BJ (cell line): ENCODE measurements around the gene CAPG. TPM values are rescaled to one million over a fixed set of nuclear protein-coding genes. Genes with fewer than 3 reads are reported as not detected.

ENCODE experiments used
- CTCF ChIA-PET: fragments of 350-600 bp; formaldehyde crosslinking; extraction: SDS; loops from one replicate; lab custom pipeline; 2021; ENCODE audit warnings: antibody characterized with exemption, inconsistent platforms; lab: Yijun Ruan, JAX
- POLR2A ChIA-PET: fragments of 300-600 bp; sonication (Branson Sonifier 250); formaldehyde crosslinking; extraction: SDS; loops from one replicate; lab custom pipeline; 2021; ENCODE audit warnings: antibody characterized with exemption; lab: Charles Lee
- DNase-seq: peaks from one replicate; pipeline ENCODE4 v3.0.0-alpha.2; 2011; ENCODE audit warnings: low read depth
- H3K27me3 ChIP-seq: 2 replicates; pipeline ENCODE4 v1.6.0; 2011; ENCODE audit warnings: low read length; ENCODE audit not compliant: control insufficient read depth, insufficient read depth
- H3K36me3 ChIP-seq: 2 replicates; pipeline ENCODE4 v1.5.1; 2011; ENCODE audit warnings: low read length; ENCODE audit not compliant: control insufficient read depth, insufficient read depth
- H3K4me3 ChIP-seq: 2 replicates; pipeline ENCODE4 v1.5.1; 2011; ENCODE audit warnings: low read depth, mild to moderate bottlenecking, control low read depth, low read length
- polyA plus RNA-seq: library from polyadenylated mRNA; depleted of rRNA; stranded (reverse); fragments of >200 nt; gene quantifications from 2 replicates; pipeline ENCODE4 v1.2.3, GENCODE V29; 2011
- TF ChIP-seq, protein P1 (sequence below): IDR thresholded peaks from 2 replicates; pipeline ENCODE4 v1.5.1; 2011; ENCODE audit warnings: low read depth, mild to moderate bottlenecking, control low read depth, inconsistent platforms, low read length, moderate library complexity; ENCODE audit not compliant: insufficient read depth

The CAPG gene
- polyA plus RNA-seq, 1 experiment = 135 TPM

GRCh38 chr2:85435981-85436835 lies 26.0 kb upstream of the CAPG start:
- ChIA-PET CTCF (no interaction called here), POLR2A (interaction anchor here (0.9 kb wide), 1 partner anchor 104 kb away, joined by 4 read pairs; no protein-coding TSS in a partner anchor)
- TF ChIP-seq, protein P1, sequence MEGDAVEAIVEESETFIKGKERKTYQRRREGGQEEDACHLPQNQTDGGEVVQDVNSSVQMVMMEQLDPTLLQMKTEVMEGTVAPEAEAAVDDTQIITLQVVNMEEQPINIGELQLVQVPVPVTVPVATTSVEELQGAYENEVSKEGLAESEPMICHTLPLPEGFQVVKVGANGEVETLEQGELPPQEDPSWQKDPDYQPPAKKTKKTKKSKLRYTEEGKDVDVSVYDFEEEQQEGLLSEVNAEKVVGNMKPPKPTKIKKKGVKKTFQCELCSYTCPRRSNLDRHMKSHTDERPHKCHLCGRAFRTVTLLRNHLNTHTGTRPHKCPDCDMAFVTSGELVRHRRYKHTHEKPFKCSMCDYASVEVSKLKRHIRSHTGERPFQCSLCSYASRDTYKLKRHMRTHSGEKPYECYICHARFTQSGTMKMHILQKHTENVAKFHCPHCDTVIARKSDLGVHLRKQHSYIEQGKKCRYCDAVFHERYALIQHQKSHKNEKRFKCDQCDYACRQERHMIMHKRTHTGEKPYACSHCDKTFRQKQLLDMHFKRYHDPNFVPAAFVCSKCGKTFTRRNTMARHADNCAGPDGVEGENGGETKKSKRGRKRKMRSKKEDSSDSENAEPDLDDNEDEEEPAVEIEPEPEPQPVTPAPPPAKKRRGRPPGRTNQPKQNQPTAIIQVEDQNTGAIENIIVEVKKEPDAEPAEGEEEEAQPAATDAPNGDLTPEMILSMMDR = no peak
- no peak overlapping the region for H3K4me3 ChIP-seq
- no peaks in the 10 kb centered on the region for H3K36me3 ChIP-seq
- H3K27me3 ChIP-seq = no peaks in the 10 kb centered on the region; the same call in 1 of the 2 replicates
- DNase-seq = no peak

- no peaks in the 10 kb centered on the region for H3K27me3 ChIP-seq
- ChIA-PET CTCF (interaction anchor here (17.0 kb wide), 1 partner anchor 110 kb away, joined by 460 read pairs; the partner anchor contains the start of gene MAT2A), POLR2A (interaction anchor here (0.9 kb wide), 1 partner anchor 105 kb away, joined by 4 read pairs; no protein-coding TSS in a partner anchor)
- TF ChIP-seq, protein P1 = no peak
- no peak overlapping the region for H3K4me3 ChIP-seq
- DNase-seq = no peak
- H3K36me3 ChIP-seq = no peaks in the 10 kb centered on the region
Observed at GRCh38 chr2:85435220-85435958, 25.2 kb upstream of the CAPG start.

GRCh38 chr2:85434696-85435095 lies 24.5 kb upstream of the CAPG start:
- DNase-seq = no peak
- ChIA-PET POLR2A (no interaction called here), CTCF (interaction anchor here (1.9 to 17.0 kb wide), 2 partner anchors 13 to 111 kb away, joined by 12 to 460 read pairs; partner anchors contain the start of gene MAT2A)
- no peak overlapping the region for H3K4me3 ChIP-seq
- TF ChIP-seq, protein P1 = no peak
- H3K27me3 ChIP-seq = no peaks in the 10 kb centered on the region
- no peaks in the 10 kb centered on the region for H3K36me3 ChIP-seq

- TF ChIP-seq, protein P1 = no peak
- peak; percentile 91 for DNase-seq
- POLR2A ChIA-PET = interaction anchor here (0.5 to 1.5 kb wide), 2 partner anchors 10 to 105 kb away, joined by 5 to 10 read pairs; partner anchors contain the start of gene MAT2A
- CTCF ChIA-PET = interaction anchor here (1.9 to 17.0 kb wide), 2 partner anchors 12 to 112 kb away, joined by 12 to 460 read pairs; partner anchors contain the start of gene MAT2A
- Histone ChIP-seq H3K36me3 (no peaks in the 10 kb centered on the region), H3K4me3 (no peak overlapping the region), H3K27me3 (no peaks in the 10 kb centered on the region)
Observed at GRCh38 chr2:85433511-85434089, 23.4 kb upstream of the CAPG start.
